ENCODE results near the gene DNAI2.
"Not testable (repeated sequence)": the region's sequence is repeated elsewhere in the genome, so short reads cannot be mapped to it uniquely, and the experiment has no call there.

DNAI2 gene

DNA sequence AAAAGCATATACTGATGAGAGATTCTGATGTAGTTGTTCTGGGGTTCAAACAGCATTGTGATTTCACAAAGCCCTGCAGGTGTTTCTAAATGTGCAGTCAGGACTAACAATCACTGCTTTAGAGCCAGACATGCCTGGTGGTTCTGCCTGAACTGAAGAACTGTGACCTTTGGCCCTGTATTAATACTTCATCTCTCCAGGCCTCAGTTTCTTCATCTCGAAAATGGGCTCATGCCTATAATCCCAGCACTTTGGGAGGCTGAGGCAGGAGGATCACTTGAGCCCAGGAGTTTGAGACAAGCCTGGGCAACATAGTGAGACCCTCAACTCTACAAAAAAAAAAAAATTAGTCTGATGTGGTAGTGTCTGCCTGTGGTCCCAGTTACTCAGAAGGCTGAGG lies 3.9 kb downstream of the DNAI2 start:
- Histone ChIP-seq H4K91ac (ENCODE audit: low read depth, low read length, poor library complexity) (no peak overlapping the region), H3K27me3 (ENCODE audit: control insufficient read depth in 3 of 3, insufficient read depth in 3 of 3, low read depth in 1 of 3, low read length in 3 of 3) (peaks cover 0 to 13% (median 0%) of the 10 kb centered on the region in 3 experiments)

DNA sequence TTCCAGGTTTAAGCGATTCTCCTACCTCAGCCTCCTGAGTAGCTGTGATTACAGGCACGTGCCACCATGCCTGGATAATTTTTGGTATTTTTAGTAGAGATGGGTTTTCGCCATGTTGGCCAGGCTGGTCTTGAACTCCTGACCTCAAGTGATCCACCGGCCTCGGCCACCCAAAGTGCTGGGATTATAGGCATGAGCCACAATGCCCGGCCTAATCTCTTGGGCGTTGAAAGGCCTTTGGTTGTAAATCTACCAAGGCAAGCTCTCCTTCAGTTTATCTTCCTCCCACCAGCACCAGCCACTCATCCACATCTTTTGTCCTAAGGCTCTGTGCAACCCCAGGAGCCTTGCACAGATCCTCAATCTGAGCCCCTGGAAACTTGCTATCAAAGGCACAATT lies 5.6 kb downstream of the DNAI2 start:
- not testable (repeated sequence) for H4K91ac ChIP-seq (ENCODE audit: low read depth, low read length, poor library complexity); H3K4me3 ChIP-seq (ENCODE audit: low read length in 2 of 2); H3K79me1 ChIP-seq (ENCODE audit: low read depth, low read length); H3K36me3 ChIP-seq (replicated peaks in 1 of 2; ENCODE audit: control insufficient read depth in 2 of 2, insufficient read depth in 2 of 2, low read length in 2 of 2); H2BK15ac ChIP-seq (ENCODE audit: low read length); H3K4ac ChIP-seq (ENCODE audit: low read length); H3K14ac ChIP-seq (ENCODE audit: low read length); DNase-seq (ENCODE audit: low spot score); H3K27me3 ChIP-seq (ENCODE audit: control insufficient read depth in 3 of 3, insufficient read depth in 3 of 3, low read depth in 1 of 3, low read length in 3 of 3); H2BK5ac ChIP-seq (ENCODE audit: low read length); H4K8ac ChIP-seq (ENCODE audit: low read depth, low read length); H3K23ac ChIP-seq (ENCODE audit: low read depth, low read length, poor library complexity); H3K9me3 ChIP-seq (replicated peaks in 1 of 2; ENCODE audit: control insufficient read depth in 2 of 2, insufficient read depth in 1 of 2, low read depth in 1 of 2, low read length in 2 of 2); H3K18ac ChIP-seq (ENCODE audit: low read length); H2BK120ac ChIP-seq (ENCODE audit: low read depth, low read length); H3K27ac ChIP-seq (replicated peaks; ENCODE audit: low read length); H2BK12ac ChIP-seq (ENCODE audit: low read length); H3K9ac ChIP-seq (ENCODE audit: low read depth, low read length, poor library complexity); H2AFZ ChIP-seq (ENCODE audit: low read length); H2AK5ac ChIP-seq (ENCODE audit: low read depth, low read length); H3K4me2 ChIP-seq (ENCODE audit: insufficient read depth, low read length, poor library complexity, severe bottlenecking)
- H3K4me1 ChIP-seq (ENCODE audit: control insufficient read depth in 2 of 2, insufficient read depth in 1 of 2, low read depth in 1 of 2, low read length in 2 of 2): peaks cover 16 to 34% of the 10 kb centered on the region in 2 donors
- WGBS, 2 donors (ENCODE audit: extremely low coverage in 2 of 2, insufficient read length in 2 of 2, insufficient replicate concordance in 1 of 2): no CpG with 5 or more reads among the region's 7 CpGs

More for the DNA sequence above, 3.9 kb downstream of the DNAI2 start:
- DNase-seq (ENCODE audit: low spot score): no peak
- no peak overlapping the region for H3K9ac ChIP-seq (ENCODE audit: low read depth, low read length, poor library complexity)
- no peak overlapping the region for H3K27ac ChIP-seq (replicated peaks; ENCODE audit: low read length)
- no peak overlapping the region for H2BK5ac ChIP-seq (ENCODE audit: low read length)
- no peak overlapping the region for H2BK120ac ChIP-seq (ENCODE audit: low read depth, low read length)
- peaks cover 23 to 46% of the 10 kb centered on the region in 2 donors for H3K4me1 ChIP-seq (ENCODE audit: control insufficient read depth in 2 of 2, insufficient read depth in 1 of 2, low read depth in 1 of 2, low read length in 2 of 2)
- WGBS, 2 donors (ENCODE audit: extremely low coverage in 2 of 2, insufficient read length in 2 of 2, insufficient replicate concordance in 1 of 2): no CpG with 5 or more reads among the region's 1 CpG
- H3K4me3 ChIP-seq (ENCODE audit: low read length in 2 of 2): no peak overlapping the region
- H3K4ac ChIP-seq (ENCODE audit: low read length): no peak overlapping the region
- no peak overlapping the region for H2BK15ac ChIP-seq (ENCODE audit: low read length)
- H3K79me1 ChIP-seq (ENCODE audit: low read depth, low read length): no peaks in the 10 kb centered on the region
- H2BK12ac ChIP-seq (ENCODE audit: low read length): no peak overlapping the region
- H4K8ac ChIP-seq (ENCODE audit: low read depth, low read length): no peak overlapping the region
- H3K36me3 ChIP-seq (replicated peaks in 1 of 2; ENCODE audit: control insufficient read depth in 2 of 2, insufficient read depth in 2 of 2, low read length in 2 of 2): no peaks in the 10 kb centered on the region
- no peaks in the 10 kb centered on the region for H3K9me3 ChIP-seq (replicated peaks in 1 of 2; ENCODE audit: control insufficient read depth in 2 of 2, insufficient read depth in 1 of 2, low read depth in 1 of 2, low read length in 2 of 2)
- no peak overlapping the region for H3K23ac ChIP-seq (ENCODE audit: low read depth, low read length, poor library complexity)
- H2AFZ ChIP-seq (ENCODE audit: low read length): no peak overlapping the region
- no peak overlapping the region for H2AK5ac ChIP-seq (ENCODE audit: low read depth, low read length)
- no peak overlapping the region for H3K14ac ChIP-seq (ENCODE audit: low read length)
- H3K4me2 ChIP-seq (ENCODE audit: insufficient read depth, low read length, poor library complexity, severe bottlenecking): no peak overlapping the region
- H3K18ac ChIP-seq (ENCODE audit: low read length): no peak overlapping the region

DNA sequence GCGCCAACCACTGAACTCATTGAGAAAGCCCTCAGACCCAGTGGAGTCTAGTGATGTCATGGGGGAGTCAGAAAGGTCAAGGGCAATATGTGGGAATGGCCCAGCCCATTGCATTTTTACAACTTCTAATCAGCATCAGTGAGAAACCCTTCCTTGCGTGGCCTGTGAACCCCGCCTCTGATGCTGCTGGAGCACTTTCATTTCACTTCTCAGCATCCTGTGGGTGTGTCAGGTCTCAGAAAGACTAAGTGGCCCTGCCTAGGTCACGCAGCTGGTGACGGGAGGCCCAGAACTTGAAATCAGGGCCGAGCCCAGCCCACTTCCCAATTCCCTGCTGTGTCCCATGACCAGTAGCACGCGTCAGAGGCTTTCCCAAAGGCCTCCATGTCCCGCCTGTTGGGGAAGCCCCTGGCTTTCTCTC lies 6.1 kb downstream of the DNAI2 start:
- Histone ChIP-seq H3K9me3 (replicated peaks in 1 of 2; ENCODE audit: control insufficient read depth in 2 of 2, insufficient read depth in 1 of 2, low read depth in 1 of 2, low read length in 2 of 2) (no peaks in the 10 kb centered on the region), H3K27ac (replicated peaks; ENCODE audit: low read length) (no peak overlapping the region), H2BK15ac (ENCODE audit: low read length) (no peak overlapping the region), H3K4me3 (ENCODE audit: low read length in 2 of 2) (no peak overlapping the region), H2BK12ac (ENCODE audit: low read length) (no peak overlapping the region), H3K79me1 (ENCODE audit: low read depth, low read length) (no peaks in the 10 kb centered on the region), H3K9ac (ENCODE audit: low read depth, low read length, poor library complexity) (no peak overlapping the region), H2BK5ac (ENCODE audit: low read length) (no peak overlapping the region), H3K4me1 (ENCODE audit: control insufficient read depth in 2 of 2, insufficient read depth in 1 of 2, low read depth in 1 of 2, low read length in 2 of 2) (peaks cover 20 to 29% of the 10 kb centered on the region in 2 donors), H3K4ac (ENCODE audit: low read length) (no peak overlapping the region), H2BK120ac (ENCODE audit: low read depth, low read length) (no peak overlapping the region), H2AK5ac (ENCODE audit: low read depth, low read length) (no peak overlapping the region), H3K18ac (ENCODE audit: low read length) (no peak overlapping the region), H2AFZ (ENCODE audit: low read length) (no peak overlapping the region), H3K4me2 (ENCODE audit: insufficient read depth, low read length, poor library complexity, severe bottlenecking) (no peak overlapping the region), H3K23ac (ENCODE audit: low read depth, low read length, poor library complexity) (no peak overlapping the region), H3K14ac (ENCODE audit: low read length) (no peak overlapping the region), H4K8ac (ENCODE audit: low read depth, low read length) (no peak overlapping the region), H3K27me3 (ENCODE audit: control insufficient read depth in 3 of 3, insufficient read depth in 3 of 3, low read depth in 1 of 3, low read length in 3 of 3) (peaks cover 0 to 2% (median 0%) of the 10 kb centered on the region in 3 experiments), H4K91ac (ENCODE audit: low read depth, low read length, poor library complexity) (no peak overlapping the region), H3K36me3 (replicated peaks in 1 of 2; ENCODE audit: control insufficient read depth in 2 of 2, insufficient read depth in 2 of 2, low read length in 2 of 2) (no peaks in the 10 kb centered on the region)
- DNase-seq (ENCODE audit: low spot score): no peak
- WGBS, 2 donors (ENCODE audit: extremely low coverage in 2 of 2, insufficient read length in 2 of 2, insufficient replicate concordance in 1 of 2): no CpG with 5 or more reads among the region's 9 CpGs

DNA sequence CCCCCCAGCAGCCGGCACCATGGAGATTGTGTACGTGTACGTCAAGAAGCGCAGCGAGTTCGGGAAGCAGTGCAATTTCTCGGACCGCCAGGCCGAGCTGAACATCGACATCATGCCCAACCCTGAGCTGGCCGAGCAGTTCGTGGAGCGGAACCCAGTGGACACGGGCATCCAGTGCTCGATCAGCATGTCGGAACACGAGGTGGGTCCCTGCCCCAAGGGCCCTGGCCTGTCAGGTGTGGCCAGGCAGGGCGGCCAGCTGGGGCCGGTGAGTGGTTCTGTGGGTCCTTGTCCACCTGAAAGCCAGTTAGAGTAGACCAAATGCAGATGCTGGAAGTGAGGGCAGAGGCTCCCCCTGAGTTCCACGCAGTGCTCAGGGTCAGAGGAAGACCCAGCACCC lies 7.8 kb downstream of the DNAI2 start:
- peaks cover 9 to 14% of the 10 kb centered on the region in 2 donors for H3K4me1 ChIP-seq (ENCODE audit: control insufficient read depth in 2 of 2, insufficient read depth in 1 of 2, low read depth in 1 of 2, low read length in 2 of 2)
- H4K8ac ChIP-seq (ENCODE audit: low read depth, low read length): no peak overlapping the region
- peak overlapping the region; percentile 30 for H3K9ac ChIP-seq (ENCODE audit: low read depth, low read length, poor library complexity)
- no peaks in the 10 kb centered on the region for H3K9me3 ChIP-seq (replicated peaks in 1 of 2; ENCODE audit: control insufficient read depth in 2 of 2, insufficient read depth in 1 of 2, low read depth in 1 of 2, low read length in 2 of 2)
- no peaks in the 10 kb centered on the region for H3K36me3 ChIP-seq (replicated peaks in 1 of 2; ENCODE audit: control insufficient read depth in 2 of 2, insufficient read depth in 2 of 2, low read length in 2 of 2)
- H2BK12ac ChIP-seq (ENCODE audit: low read length): peak overlapping the region; percentile 63
- H3K79me1 ChIP-seq (ENCODE audit: low read depth, low read length): no peaks in the 10 kb centered on the region
- WGBS, 2 donors (ENCODE audit: extremely low coverage in 2 of 2, insufficient read length in 2 of 2, insufficient replicate concordance in 1 of 2): no CpG with 5 or more reads among the region's 20 CpGs
- H3K27me3 ChIP-seq (ENCODE audit: control insufficient read depth in 3 of 3, insufficient read depth in 3 of 3, low read depth in 1 of 3, low read length in 3 of 3): peaks cover 0 to 3% (median 0%) of the 10 kb centered on the region in 3 experiments
- H2AFZ ChIP-seq (ENCODE audit: low read length): no peak overlapping the region
- H3K18ac ChIP-seq (ENCODE audit: low read length): peak overlapping the region; percentile 27
- H3K4ac ChIP-seq (ENCODE audit: low read length): no peak overlapping the region
- peak overlapping the region; percentile 66 for H2AK5ac ChIP-seq (ENCODE audit: low read depth, low read length)
- no peak overlapping the region for H3K14ac ChIP-seq (ENCODE audit: low read length)
- H4K91ac ChIP-seq (ENCODE audit: low read depth, low read length, poor library complexity): peak overlapping the region; percentile 7
- H2BK120ac ChIP-seq (ENCODE audit: low read depth, low read length): no peak overlapping the region
- DNase-seq (ENCODE audit: low spot score): no peak
- H2BK5ac ChIP-seq (ENCODE audit: low read length): no peak overlapping the region
- H3K4me2 ChIP-seq (ENCODE audit: insufficient read depth, low read length, poor library complexity, severe bottlenecking): no peak overlapping the region
- no peak overlapping the region for H2BK15ac ChIP-seq (ENCODE audit: low read length)
- H3K4me3 ChIP-seq (ENCODE audit: low read length in 2 of 2): peak overlapping the region in 1 of 2 donors; percentile 16
- H3K23ac ChIP-seq (ENCODE audit: low read depth, low read length, poor library complexity): peak overlapping the region; percentile 90
- no peak overlapping the region for H3K27ac ChIP-seq (replicated peaks; ENCODE audit: low read length)

Measured in neuronal stem cell (in vitro differentiated cells).